ENCODE data around the gene GKN1.

The GKN1 gene

DNA sequence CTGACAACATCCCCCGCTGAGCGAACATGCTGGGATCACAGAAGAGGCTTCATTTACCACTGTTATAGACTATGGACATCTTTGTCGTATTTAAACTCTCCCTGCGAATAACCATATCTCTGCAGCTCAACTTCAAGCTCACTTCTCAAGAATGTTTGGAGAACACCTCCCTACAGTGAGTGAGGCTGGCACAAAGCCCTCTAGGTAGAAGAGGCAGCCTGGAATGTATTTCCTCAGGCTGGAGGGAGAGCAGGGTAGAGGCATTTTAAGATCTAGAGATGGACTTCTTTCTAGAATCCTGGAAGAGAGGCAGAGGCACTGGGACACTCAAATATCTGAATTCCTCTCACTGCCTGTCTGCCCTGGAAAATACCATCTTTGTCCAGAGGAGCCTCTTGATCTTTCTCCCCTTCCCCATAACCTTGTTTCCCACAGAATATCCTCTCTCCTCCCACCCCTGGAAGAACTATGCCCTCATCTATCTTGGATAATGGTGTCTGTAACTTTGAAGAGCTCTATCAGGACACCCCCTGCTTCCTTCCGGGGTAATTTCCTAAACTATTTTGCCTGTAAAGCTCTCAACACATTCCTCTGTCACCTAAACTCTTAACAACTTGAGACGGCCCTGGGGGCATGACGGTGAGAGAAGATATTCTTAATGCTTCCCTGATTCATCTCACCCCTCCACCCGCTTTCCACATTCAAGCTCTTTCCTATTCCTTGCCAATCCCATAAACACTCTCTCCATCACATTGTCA lies 36.2 kb downstream of the GKN1 start:
- no peak for DNase-seq

DNA sequence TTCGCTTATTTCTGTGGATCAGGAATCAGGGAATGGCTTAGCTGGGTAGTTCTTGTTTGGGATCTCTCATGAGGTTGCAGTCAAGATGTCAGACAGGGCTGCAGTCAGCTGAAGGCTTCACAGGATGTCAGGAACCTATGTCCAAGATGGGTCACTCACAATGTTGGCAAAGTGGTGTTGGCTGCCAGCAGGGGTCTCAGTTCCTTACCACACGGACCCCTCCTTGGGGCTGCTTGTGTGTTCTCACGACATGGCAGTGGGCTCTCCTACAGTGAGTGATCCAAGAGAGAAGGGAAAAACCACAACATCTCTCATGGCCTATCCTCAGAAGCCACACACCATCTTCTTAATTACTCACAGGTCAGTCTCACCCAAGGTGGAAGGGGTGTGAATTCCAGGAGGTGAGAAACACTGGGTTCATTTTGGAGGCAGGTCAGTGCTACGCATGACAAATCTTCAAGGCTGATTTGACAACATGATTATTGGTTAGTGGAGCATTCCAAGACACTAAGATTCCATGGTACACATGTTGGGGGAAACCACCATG lies 37.2 kb downstream of the GKN1 start:
- DNase-seq, result no peak

DNA sequence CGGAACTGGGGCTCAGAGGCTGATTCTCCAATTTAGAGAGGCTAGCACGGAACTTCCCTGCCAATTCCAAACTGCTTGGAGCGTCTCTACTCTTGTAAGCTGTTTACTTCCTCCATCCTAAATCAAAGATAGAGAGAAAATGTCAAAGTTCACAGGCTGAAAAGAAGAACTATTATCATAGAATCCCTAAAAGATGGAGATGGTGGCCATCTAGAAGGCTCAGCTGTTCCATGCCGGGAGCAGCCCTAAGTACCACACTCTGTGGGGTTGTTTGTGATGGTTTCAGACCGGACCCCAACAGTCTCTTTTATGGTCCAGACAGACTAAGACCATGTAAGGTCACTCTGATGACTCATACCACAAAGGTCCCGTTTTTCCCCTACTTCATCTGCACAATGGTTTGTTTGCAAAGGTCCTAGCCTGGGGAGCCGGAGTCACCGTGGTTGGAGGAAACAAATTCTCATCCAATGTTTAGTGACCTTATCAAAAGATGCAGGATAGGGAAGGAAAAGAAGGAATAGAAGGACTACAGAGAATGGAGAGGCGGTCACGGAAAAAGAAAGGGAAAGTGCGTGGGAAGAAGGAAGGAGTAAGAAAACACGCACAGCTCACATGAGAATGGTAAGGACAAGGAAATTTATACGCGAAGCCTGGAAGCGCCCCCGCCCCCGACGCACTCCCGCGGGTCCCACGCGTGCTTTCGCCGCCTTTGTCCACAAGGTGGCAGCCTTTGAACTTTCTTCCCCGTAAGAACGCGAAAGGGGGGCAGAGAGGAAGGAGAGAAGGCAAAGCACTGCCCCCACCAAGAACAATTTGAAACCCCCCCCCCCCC lies 38.1 kb downstream of the GKN1 start:
- DNase-seq, result peak; percentile 80

DNA sequence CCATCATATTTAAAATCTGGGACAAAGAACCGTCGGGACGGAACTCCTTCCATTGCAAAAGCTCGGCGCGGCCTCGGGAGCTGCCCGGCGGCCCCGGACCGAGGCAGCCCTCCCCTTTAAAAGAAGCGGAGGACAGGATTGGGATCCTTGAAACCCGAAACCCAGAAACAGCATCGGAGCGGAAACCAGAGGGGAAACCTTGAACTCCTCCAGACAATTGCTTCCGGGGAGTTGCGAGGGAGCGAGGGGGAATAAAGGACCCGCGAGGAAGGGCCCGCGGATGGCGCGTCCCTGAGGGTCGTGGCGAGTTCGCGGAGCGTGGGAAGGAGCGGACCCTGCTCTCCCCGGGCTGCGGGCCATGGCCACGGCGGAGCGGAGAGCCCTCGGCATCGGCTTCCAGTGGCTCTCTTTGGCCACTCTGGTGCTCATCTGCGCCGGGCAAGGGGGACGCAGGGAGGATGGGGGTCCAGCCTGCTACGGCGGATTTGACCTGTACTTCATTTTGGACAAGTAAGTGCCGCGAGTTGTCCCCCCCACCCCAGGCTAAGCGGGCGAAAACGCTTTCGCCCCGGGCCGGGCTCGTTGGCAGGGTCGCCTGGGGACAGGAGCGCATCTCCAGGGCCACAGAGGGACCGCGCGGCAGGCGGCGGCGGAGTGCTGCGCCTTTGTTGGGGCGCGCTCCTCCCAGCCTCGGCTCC lies 38.9 kb downstream of the GKN1 start, which contains the start of gene ANTXR1:
TSS of gene ANTXR1 (plus strand) at position 38 of the 698 bp plus-strand sequence. CDS start at position 359, 321 bp downstream.
- DNase-seq, result peak; percentile 65

DNA sequence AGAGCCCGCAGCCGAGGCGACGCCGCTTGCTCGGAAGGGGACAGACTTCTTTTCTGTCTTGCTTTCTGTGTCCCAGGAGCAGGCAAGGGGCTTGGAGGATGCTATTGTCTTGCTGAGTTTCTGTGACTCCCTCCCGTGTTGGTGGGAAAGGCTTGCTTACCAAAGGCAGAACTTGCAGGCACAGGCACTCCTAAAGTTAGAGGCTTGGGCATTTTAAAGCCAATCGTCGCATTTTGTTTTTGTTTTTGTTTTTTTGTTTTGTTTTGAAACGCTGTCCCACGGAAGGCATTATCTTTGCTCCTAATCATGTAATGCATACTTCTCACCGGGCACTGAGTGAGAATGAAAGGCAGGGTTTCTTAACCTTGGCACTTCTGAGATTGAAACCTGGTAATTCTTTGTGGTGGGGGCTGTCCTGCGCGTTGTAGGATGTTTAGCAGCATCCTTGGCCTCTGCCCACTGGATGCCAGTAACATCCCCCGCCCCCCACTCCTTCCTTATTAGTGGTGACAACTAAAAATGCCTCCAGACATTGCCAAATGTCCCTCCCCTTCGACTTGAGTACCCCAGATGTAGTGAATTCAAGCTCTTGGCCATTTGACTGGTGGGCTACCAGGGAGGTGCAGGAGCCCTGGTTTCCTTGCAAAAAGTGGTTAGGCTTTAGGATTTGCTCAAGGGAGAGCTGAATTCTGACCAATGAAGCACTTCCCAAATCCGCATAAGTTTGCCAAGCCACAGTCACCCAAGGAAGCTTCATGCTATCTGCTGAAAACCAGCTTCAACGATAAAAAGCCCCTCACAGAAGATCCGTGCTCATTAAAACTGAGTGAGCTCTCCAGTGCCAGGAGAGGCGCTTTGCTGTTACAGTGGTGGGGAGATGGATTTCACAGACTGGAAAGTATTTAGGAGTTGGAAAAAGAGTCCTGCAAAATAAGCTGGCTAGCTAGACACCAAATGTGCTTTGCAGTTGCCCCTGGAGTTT lies 39.7 kb downstream of the GKN1 start:
- DNase-seq, result no peak

DNA sequence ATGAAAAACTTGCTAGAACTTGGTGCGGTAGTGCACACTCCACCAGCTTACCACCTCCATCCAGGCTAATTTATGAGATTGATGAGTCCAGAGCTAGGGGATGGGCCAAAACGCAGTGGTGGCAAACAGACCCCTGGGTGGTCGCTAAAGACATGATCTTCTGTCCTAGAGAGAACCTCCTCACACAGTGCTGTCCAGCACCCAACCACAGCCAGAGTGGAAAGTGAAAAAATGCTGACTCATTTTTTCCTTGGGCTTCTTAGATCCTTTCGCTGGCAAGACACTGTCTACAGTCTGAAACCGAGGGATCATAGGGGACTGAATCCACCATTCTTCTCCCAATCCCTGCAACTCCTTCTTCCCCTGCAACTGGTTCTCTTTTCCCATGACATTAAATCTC lies 42.6 kb downstream of the GKN1 start:
- DNase-seq, result no peak

DNA sequence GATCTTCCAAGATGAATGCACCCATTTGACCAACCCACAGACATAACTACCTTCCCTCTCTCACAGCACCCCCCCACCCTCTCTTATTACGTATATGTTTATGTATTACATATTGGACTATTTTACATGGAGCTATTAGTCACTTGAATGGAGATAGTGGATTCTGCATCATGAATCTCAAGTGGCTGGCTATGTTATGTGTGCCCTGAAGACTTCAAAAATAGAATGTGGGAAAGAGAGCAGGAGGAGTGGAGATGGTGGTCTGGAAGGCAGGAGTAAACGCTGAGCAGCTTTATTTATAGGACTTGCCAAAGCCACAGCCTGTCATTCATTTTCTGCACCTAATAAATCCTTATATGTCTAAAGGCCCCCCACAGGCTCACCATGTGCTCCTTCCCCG lies 43.4 kb downstream of the GKN1 start:
- DNase-seq, result no peak

DNA sequence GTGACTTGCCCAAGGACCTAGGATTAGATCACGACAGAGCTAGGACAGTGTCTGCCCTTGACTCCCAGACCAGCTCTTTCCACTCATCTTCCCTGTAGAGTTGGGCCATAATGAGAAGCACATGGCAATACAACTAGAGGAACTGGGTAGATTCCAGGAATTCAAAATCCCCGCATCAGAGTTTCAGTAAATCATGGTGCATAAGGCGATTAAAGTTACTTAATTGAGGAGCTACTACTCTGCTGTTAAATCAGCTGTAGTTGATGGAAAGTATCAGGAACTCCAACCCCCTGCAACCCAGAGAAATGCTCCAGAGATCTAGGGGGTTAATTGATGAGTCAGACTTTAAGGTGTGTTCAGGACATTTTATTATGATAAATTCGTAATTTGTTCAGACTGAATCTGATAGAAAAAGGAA lies 44.3 kb downstream of the GKN1 start:
- no peak for DNase-seq

DNA sequence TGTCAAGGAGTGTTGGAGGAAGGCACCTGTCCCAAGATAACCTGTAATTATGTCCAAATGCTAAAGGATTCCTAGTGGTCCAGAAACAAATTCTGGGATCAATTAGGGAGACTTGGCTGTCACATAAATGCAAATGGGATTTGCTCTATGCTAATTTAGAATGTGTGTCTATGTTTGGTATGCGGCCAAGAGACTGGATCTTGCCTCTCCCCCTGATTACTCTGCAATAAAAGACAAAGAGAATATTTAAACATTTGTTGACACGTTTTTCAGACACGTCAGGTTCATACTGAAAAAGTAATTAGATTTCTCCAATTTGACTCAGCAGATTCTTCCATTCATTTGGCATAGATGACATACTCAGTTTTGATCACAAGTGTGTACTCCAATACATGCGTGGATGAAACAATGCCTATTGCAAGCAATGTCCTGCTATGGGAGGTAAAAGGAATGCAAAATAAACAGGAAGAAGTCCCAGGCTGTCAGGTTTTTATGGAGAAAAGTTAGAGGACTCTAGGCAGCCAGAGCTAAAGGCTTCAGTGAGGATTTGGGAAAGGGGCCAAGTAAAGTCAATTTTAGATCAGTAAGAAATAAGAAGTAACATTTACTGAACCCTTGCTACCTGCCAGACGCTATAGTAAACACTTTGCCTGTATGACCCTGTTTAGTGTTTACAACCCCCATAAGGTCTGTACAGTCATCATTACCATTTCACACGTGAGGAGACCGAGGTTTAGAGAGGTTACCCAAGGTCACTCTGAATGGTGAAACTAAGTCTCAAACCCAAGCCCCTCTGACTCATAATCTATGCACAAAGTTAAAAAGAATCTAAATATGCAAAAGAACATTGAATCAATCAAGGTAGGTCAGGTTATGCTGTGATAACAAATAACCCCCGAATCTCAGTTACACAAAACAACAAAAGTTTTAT lies 46.3 kb downstream of the GKN1 start:
- no peak for DNase-seq

DNA sequence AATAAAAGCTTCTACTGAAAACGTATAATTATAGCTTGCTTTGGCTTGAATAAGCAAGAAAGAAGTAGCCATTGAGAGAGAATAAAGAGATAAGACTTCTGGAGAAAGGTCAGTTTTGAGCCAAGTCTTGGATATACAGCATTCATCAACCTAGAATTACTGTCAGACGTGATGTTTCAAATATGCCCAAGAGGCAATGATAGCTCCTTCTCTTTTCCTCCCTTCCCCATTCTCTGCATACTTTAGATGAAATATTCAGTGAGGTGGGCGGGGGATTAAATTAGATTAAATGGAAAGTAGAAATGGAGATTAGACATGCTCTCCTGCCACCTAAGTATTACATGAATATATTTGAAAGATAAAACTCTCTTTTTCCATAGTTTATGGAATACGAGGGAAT lies 47.3 kb downstream of the GKN1 start:
- DNase-seq, result no peak

DNA sequence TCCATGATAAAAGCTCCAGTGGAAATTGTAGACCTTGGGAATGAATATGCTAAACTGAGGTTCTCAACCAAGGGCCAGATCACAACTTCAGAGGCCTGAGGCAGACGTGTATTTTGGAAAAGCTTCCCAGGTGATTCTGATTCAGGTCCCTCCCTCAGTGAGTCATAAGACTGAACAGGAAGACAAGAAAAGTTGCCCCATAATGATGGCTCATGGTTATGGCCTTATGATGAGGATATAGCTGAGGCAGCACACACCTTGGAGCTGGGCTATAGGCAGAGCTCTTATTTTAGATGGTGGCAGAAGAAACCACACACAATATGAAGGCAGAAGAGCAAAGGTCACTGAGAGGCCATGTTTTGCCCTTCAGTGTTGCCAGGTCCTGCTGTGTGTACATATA lies 48.1 kb downstream of the GKN1 start:
- DNase-seq, result no peak

DNA sequence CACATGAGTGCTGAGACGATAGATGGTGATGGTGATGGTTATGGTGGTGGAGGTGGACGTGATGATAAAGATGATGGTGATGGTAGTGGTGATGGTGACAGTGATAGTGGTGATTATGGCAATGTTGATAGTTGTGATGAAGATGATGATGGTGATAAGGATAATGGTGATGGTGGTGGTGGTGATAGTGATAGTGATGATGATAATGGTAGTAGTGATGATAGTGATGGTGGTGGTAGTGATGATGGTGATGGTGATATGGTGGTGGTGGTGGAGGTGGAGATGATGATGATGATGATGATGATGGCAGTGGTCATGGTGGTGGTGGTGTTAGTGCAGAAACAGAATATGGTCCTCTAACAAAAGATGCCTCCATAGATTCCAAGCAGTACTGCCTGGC lies 48.8 kb downstream of the GKN1 start:
- DNase-seq, result no peak

DNA sequence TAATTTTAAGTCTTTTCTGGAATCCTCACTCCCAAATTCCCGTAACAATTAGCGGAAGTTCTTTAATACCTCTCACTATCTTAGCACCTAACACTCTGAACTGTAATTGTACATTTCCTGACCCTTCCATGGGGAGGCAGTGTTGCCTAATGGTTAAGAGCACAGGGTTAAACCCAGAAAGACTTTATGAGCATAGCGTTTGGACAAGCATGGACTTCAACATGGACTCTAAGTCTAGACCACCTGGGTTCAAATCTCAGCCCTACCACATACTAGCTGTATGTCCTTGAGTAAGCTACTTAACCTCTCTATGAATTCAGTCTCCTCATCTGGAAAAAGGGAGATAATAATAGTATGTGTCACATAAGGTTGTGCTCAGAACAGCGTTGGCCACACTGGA lies 51.6 kb downstream of the GKN1 start:
- no peak for DNase-seq

DNA sequence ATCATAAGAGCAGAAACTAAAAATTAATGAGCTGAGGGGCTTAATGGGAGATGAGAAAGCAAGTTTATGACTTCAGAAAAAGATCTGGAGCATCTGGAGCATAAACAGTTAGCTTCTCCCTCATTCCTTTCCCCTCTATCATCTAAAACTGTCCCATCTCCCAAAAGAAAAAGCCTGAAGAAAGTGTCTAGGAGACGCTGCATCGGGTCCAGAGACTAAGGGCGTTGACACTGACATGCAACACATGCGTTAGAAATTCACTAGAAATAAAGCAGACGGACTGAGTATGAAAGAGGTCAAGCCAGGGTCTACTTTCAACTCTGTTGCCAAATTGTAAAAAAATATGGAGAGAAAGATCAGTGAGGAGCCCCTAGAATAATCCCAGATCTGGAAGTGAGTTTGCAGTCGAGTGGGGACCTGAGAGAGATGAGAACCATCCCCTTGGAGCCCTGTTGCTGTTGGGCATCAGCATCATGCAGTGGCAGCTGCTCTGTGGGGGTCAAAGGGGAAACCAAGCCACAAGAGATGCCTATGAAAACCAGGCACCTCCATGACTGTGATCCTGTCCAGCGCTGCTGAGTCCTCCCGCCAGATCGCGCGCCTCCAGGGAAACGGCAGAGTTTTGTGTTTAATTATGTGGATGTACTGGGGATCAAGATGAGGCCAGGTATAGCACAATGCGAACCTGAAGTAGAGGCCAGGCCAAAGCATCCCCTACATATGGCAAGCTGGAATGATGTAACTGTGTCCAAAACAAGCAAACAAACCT lies 52.4 kb downstream of the GKN1 start:
- DNase-seq, result no peak

Measured in activated effector memory CD4-positive, alpha-beta T cell treated with anti-CD3 and anti-CD28 coated beads, Interleukin-2, amount 50 U/mL, for 16 hours (primary cell).